ENCODE results near the gene ATP8A2.

DNA sequence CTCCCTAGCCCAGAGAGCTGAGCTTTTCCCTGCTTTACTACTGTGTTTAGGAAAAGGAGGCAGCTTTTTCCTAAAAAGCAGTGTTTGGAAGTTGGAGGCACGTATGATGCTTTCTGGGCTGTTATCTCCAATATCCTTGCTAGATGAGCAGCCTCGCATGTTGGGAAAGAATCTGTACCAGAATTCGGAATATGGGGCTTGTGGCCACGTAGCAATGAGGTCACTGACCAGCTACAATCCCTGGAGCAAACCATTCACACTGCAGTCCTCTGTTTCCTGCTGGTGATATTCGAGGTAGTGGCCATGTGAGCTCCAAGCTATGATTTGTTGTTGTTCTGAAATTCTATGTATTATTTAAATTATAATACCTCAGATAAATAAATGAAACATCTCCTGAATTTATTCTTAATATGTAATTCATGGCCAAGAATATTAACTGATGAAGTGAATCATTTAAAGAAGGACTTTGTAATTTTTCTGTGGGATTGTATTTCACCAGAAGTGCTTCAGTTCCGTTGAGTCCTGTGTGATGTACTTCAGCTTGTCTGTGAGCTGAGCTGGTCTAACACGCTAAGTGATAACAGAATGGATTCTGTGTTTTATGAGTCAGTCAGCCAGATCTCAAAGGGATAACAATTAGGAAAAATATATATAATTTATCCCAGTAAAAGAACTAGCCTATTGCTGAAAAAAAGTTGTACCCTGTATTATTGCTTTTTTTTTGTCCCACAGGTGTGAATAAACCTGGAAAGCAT lies 360.5 kb downstream of the ATP8A2 start:
- TF ChIP-seq POLR2A (IDR thresholded peaks at IDR 0.05), result no peak
- TF ChIP-seq, protein P1, sequence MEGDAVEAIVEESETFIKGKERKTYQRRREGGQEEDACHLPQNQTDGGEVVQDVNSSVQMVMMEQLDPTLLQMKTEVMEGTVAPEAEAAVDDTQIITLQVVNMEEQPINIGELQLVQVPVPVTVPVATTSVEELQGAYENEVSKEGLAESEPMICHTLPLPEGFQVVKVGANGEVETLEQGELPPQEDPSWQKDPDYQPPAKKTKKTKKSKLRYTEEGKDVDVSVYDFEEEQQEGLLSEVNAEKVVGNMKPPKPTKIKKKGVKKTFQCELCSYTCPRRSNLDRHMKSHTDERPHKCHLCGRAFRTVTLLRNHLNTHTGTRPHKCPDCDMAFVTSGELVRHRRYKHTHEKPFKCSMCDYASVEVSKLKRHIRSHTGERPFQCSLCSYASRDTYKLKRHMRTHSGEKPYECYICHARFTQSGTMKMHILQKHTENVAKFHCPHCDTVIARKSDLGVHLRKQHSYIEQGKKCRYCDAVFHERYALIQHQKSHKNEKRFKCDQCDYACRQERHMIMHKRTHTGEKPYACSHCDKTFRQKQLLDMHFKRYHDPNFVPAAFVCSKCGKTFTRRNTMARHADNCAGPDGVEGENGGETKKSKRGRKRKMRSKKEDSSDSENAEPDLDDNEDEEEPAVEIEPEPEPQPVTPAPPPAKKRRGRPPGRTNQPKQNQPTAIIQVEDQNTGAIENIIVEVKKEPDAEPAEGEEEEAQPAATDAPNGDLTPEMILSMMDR (IDR thresholded peaks at IDR 0.05), result no peak

Measured in heart left ventricle (tissue), 13 donors.